HL-60/S4 treated with phorbol 12-myristate 13-acetate at 8.2 ng/mL for 4 days and 3 days (cell line): Measurements from ENCODE around the gene PLBD2.

Experiments used
- in situ Hi-C: fragments of 300-500 bp; cut with MboI; formaldehyde crosslinking; loops from 2 replicates; pipeline ENCODE4 v1.15.0; 2022; ENCODE audit warnings: low sequenced_read_pairs

The PLBD2 gene

GRCh38 chr12:113368331-113368730 lies 9.9 kb downstream of the PLBD2 start:
- in situ Hi-C loops = no loop called here

- in situ Hi-C loops = no loop called here
These were observed 11.1 kb downstream of the PLBD2 start for GRCh38 chr12:113369391-113369985.

- in situ Hi-C loops = no loop called here
These were observed 12.7 kb downstream of the PLBD2 start for GRCh38 chr12:113370923-113371682.

GRCh38 chr12:113371808-113372207 lies 13.4 kb downstream of the PLBD2 start:
- in situ Hi-C loops = no loop called here

GRCh38 chr12:113372371-113372770 lies 14.0 kb downstream of the PLBD2 start:
- in situ Hi-C loops = no loop called here

- in situ Hi-C loops = no loop called here
These were observed 15.1 kb downstream of the PLBD2 start for GRCh38 chr12:113373440-113373839.

- in situ Hi-C loops = no loop called here
These were observed 15.6 kb downstream of the PLBD2 start for GRCh38 chr12:113373969-113374368.

- in situ Hi-C loops = no loop called here
These were observed 16.5 kb downstream of the PLBD2 start for GRCh38 chr12:113374823-113375428.

GRCh38 chr12:113378291-113378690 lies 19.9 kb downstream of the PLBD2 start:
- in situ Hi-C loops = no loop called here

GRCh38 chr12:113381220-113381619 lies 22.8 kb downstream of the PLBD2 start:
- in situ Hi-C loops = no loop called here

- in situ Hi-C loops = no loop called here
These were observed 23.8 kb downstream of the PLBD2 start for GRCh38 chr12:113382206-113382605.

GRCh38 chr12:113384778-113385177 lies 26.4 kb downstream of the PLBD2 start:
- in situ Hi-C loops = no loop called here

- in situ Hi-C loops = no loop called here
These were observed 27.0 kb downstream of the PLBD2 start for GRCh38 chr12:113385282-113385882.

GRCh38 chr12:113386866-113387566 lies 28.6 kb downstream of the PLBD2 start:
- in situ Hi-C loops = no loop called here

- in situ Hi-C loops = no loop called here
These were observed 29.2 kb downstream of the PLBD2 start for GRCh38 chr12:113387631-113388030.

- in situ Hi-C loops = no loop called here
These were observed 30.0 kb downstream of the PLBD2 start for GRCh38 chr12:113388351-113388750.

- in situ Hi-C loops = no loop called here
These were observed 32.0 kb downstream of the PLBD2 start for GRCh38 chr12:113390064-113391043.

- in situ Hi-C loops = no loop called here
These were observed 32.8 kb downstream of the PLBD2 start for GRCh38 chr12:113391145-113391544.

GRCh38 chr12:113391650-113392337 lies 33.4 kb downstream of the PLBD2 start:
- in situ Hi-C loops = no loop called here
